Nephron progenitor cell (in vitro differentiated cells): ENCODE measurements around the gene TEKT5.
"Not testable (repeated sequence)": the region's sequence is repeated elsewhere in the genome, so short reads cannot be mapped to it uniquely, and the experiment has no call there.

Source experiments
- DNase-seq: peaks from one replicate; pipeline ENCODE4 v3.0.0; 2021
- H3K27ac Mint-ChIP-seq: 2 replicates; pipeline ENCODE4 v1.8.0; 2021; ENCODE audit warnings: mild to moderate bottlenecking, moderate library complexity, mixed read lengths
- H3K27me3 Mint-ChIP-seq: 2 replicates; pipeline ENCODE4 v1.8.0; 2021; ENCODE audit warnings: mild to moderate bottlenecking, low read depth, mixed read lengths; ENCODE audit not compliant: poor library complexity
- H3K36me3 Mint-ChIP-seq: 2 replicates; pipeline ENCODE4 v1.8.0; 2021; ENCODE audit warnings: low read depth, mixed read lengths
- H3K4me1 Mint-ChIP-seq: 2 replicates; pipeline ENCODE4 v1.8.0; 2021; ENCODE audit warnings: mixed read lengths
- H3K4me3 Mint-ChIP-seq: 2 replicates; pipeline ENCODE4 v1.8.0; 2021; ENCODE audit warnings: mild to moderate bottlenecking, moderate library complexity, mixed read lengths
- H3K9me3 Mint-ChIP-seq: 2 replicates; pipeline ENCODE4 v1.8.0; 2021; ENCODE audit warnings: mild to moderate bottlenecking, moderate library complexity, mixed read lengths
- CTCF ChIP-seq: fragments of 200-600 bp; sonication (generic); IDR thresholded peaks from 2 replicates; pipeline ENCODE4 v1.5.0; 2021; ENCODE audit warnings: antibody characterized with exemption

TEKT5 gene

GRCh38 chr16:10641555-10641952 lies 53.2 kb downstream of the TEKT5 start:
- H3K9me3 Mint-ChIP-seq, result peaks cover 7% of the 10 kb centered on the region
- no peak overlapping the region for H3K4me3 Mint-ChIP-seq
- H3K27ac Mint-ChIP-seq, result no peak overlapping the region
- TF ChIP-seq CTCF, result no peak
- H3K36me3 Mint-ChIP-seq, result no peaks in the 10 kb centered on the region
- peaks cover 11% of the 10 kb centered on the region for H3K4me1 Mint-ChIP-seq
- H3K27me3 Mint-ChIP-seq, result peaks cover 15% of the 10 kb centered on the region
- no peak for DNase-seq

- no peak overlapping the region for H3K27ac Mint-ChIP-seq
- no peaks in the 10 kb centered on the region for H3K36me3 Mint-ChIP-seq
- H3K9me3 Mint-ChIP-seq, result peaks cover 7% of the 10 kb centered on the region
- H3K27me3 Mint-ChIP-seq, result peaks cover 15% of the 10 kb centered on the region
- no peak overlapping the region for H3K4me3 Mint-ChIP-seq
- no peak for TF ChIP-seq CTCF
- peaks cover 11% of the 10 kb centered on the region for H3K4me1 Mint-ChIP-seq
- DNase-seq, result no peak
Measured at GRCh38 chr16:10640934-10641333, 53.8 kb downstream of the TEKT5 start.

- DNase-seq, result no peak
- no peaks in the 10 kb centered on the region for H3K36me3 Mint-ChIP-seq
- H3K9me3 Mint-ChIP-seq, result peaks cover 12% of the 10 kb centered on the region
- TF ChIP-seq CTCF, result no peak
- H3K27me3 Mint-ChIP-seq, result peaks cover 27% of the 10 kb centered on the region
- no peak overlapping the region for H3K4me3 Mint-ChIP-seq
- H3K27ac Mint-ChIP-seq, result no peak overlapping the region
- H3K4me1 Mint-ChIP-seq, result peaks cover 11% of the 10 kb centered on the region
Measured at GRCh38 chr16:10638101-10638500, 56.6 kb downstream of the TEKT5 start.

GRCh38 chr16:10637337-10638037 lies 57.2 kb downstream of the TEKT5 start:
- peaks cover 7% of the 10 kb centered on the region for H3K4me1 Mint-ChIP-seq
- H3K27ac Mint-ChIP-seq, result no peak overlapping the region
- H3K27me3 Mint-ChIP-seq, result peaks cover 30% of the 10 kb centered on the region
- H3K36me3 Mint-ChIP-seq, result no peaks in the 10 kb centered on the region
- no peak overlapping the region for H3K4me3 Mint-ChIP-seq
- H3K9me3 Mint-ChIP-seq, result peaks cover 12% of the 10 kb centered on the region
- no peak for TF ChIP-seq CTCF
- DNase-seq, result no peak

- peaks cover 5% of the 10 kb centered on the region for H3K9me3 Mint-ChIP-seq
- no peak overlapping the region for H3K27ac Mint-ChIP-seq
- TF ChIP-seq CTCF, result no peak
- DNase-seq, result no peak
- H3K36me3 Mint-ChIP-seq, result no peaks in the 10 kb centered on the region
- peaks cover 6% of the 10 kb centered on the region for H3K4me1 Mint-ChIP-seq
- H3K4me3 Mint-ChIP-seq, result no peak overlapping the region
- H3K27me3 Mint-ChIP-seq, result peaks cover 30% of the 10 kb centered on the region
Measured at GRCh38 chr16:10635365-10636021, 59.2 kb downstream of the TEKT5 start.

- DNase-seq, H3K27ac Mint-ChIP-seq, H3K9me3 Mint-ChIP-seq, H3K4me1 Mint-ChIP-seq, H3K4me3 Mint-ChIP-seq, H3K36me3 Mint-ChIP-seq: not testable (repeated sequence)
- H3K27me3 Mint-ChIP-seq, result peaks cover 18% of the 10 kb centered on the region
Measured at GRCh38 chr16:10633429-10633828, 61.3 kb downstream of the TEKT5 start.
